Measurements from ENCODE around the gene KRTAP5-5. TPM values are rescaled to one million over a fixed set of nuclear protein-coding genes. Genes with fewer than 3 reads are reported as not detected.
"Not testable (repeated sequence)": the region's sequence is repeated elsewhere in the genome, so short reads cannot be mapped to it uniquely, and the experiment has no call there.

The KRTAP5-5 gene
- total RNA-seq, 1 donor from 2014 or later = not detected

GRCh38 chr11:1660111-1660867, 30.7 kb downstream of the KRTAP5-5 start:
- TF ChIP-seq CTCF (IDR thresholded peaks at IDR 0.05) = no peak
- H3K9me3 Mint-ChIP-seq (ENCODE audit: unreplicated experiment) = no peaks in the 10 kb centered on the region
- H3K4me1 Mint-ChIP-seq (ENCODE audit: unreplicated experiment) = no peaks in the 10 kb centered on the region
- no peak overlapping the region for H3K27ac Mint-ChIP-seq (ENCODE audit: unreplicated experiment)
- H3K36me3 Mint-ChIP-seq (ENCODE audit: unreplicated experiment) = no peaks in the 10 kb centered on the region
- no peak overlapping the region for H3K4me3 Mint-ChIP-seq (ENCODE audit: unreplicated experiment)
- H3K27me3 Mint-ChIP-seq (ENCODE audit: unreplicated experiment) = peaks cover 44% of the 10 kb centered on the region
- no peak for DNase-seq (ENCODE audit: extremely low spot score, unreplicated experiment)

GRCh38 chr11:1661454-1662269, 32.1 kb downstream of the KRTAP5-5 start:
- H3K4me1 Mint-ChIP-seq (ENCODE audit: unreplicated experiment); H3K9me3 Mint-ChIP-seq (ENCODE audit: unreplicated experiment); H3K36me3 Mint-ChIP-seq (ENCODE audit: unreplicated experiment); H3K4me3 Mint-ChIP-seq (ENCODE audit: unreplicated experiment); H3K27ac Mint-ChIP-seq (ENCODE audit: unreplicated experiment); DNase-seq (ENCODE audit: extremely low spot score, unreplicated experiment): not testable (repeated sequence)
- peaks cover 36% of the 10 kb centered on the region for H3K27me3 Mint-ChIP-seq (ENCODE audit: unreplicated experiment)

- not testable (repeated sequence) for H3K4me1 Mint-ChIP-seq (ENCODE audit: unreplicated experiment); H3K9me3 Mint-ChIP-seq (ENCODE audit: unreplicated experiment); DNase-seq (ENCODE audit: extremely low spot score, unreplicated experiment); H3K27ac Mint-ChIP-seq (ENCODE audit: unreplicated experiment); H3K4me3 Mint-ChIP-seq (ENCODE audit: unreplicated experiment); H3K36me3 Mint-ChIP-seq (ENCODE audit: unreplicated experiment)
- peaks cover 32% of the 10 kb centered on the region for H3K27me3 Mint-ChIP-seq (ENCODE audit: unreplicated experiment)
Measured at GRCh38 chr11:1662699-1663283, 33.2 kb downstream of the KRTAP5-5 start.

GRCh38 chr11:1665313-1665712, 35.7 kb downstream of the KRTAP5-5 start:
- DNase-seq (ENCODE audit: extremely low spot score, unreplicated experiment) = no peak
- no peak for TF ChIP-seq CTCF (IDR thresholded peaks at IDR 0.05)

GRCh38 chr11:1667121-1667850, 37.7 kb downstream of the KRTAP5-5 start:
- H3K36me3 Mint-ChIP-seq (ENCODE audit: unreplicated experiment) = no peaks in the 10 kb centered on the region
- H3K27me3 Mint-ChIP-seq (ENCODE audit: unreplicated experiment) = peaks cover 39% of the 10 kb centered on the region

More at GRCh38 chr11:1665313-1665712, 35.7 kb downstream of the KRTAP5-5 start:
- Mint-ChIP-seq H3K27ac (ENCODE audit: unreplicated experiment) (no peak overlapping the region), H3K4me1 (ENCODE audit: unreplicated experiment) (peaks cover 3% of the 10 kb centered on the region), H3K36me3 (ENCODE audit: unreplicated experiment) (no peaks in the 10 kb centered on the region), H3K9me3 (ENCODE audit: unreplicated experiment) (no peaks in the 10 kb centered on the region), H3K4me3 (ENCODE audit: unreplicated experiment) (no peak overlapping the region), H3K27me3 (ENCODE audit: unreplicated experiment) (peaks cover 40% of the 10 kb centered on the region)

More at GRCh38 chr11:1667121-1667850, 37.7 kb downstream of the KRTAP5-5 start:
- no peaks in the 10 kb centered on the region for H3K9me3 Mint-ChIP-seq (ENCODE audit: unreplicated experiment)
- no peak overlapping the region for H3K4me3 Mint-ChIP-seq (ENCODE audit: unreplicated experiment)
- no peak for DNase-seq (ENCODE audit: extremely low spot score, unreplicated experiment)
- H3K27ac Mint-ChIP-seq (ENCODE audit: unreplicated experiment) = no peak overlapping the region
- peaks cover 3% of the 10 kb centered on the region for H3K4me1 Mint-ChIP-seq (ENCODE audit: unreplicated experiment)
- no peak for TF ChIP-seq CTCF (IDR thresholded peaks at IDR 0.05)
